Esophagus squamous epithelium (tissue), 4 donors: ENCODE measurements around the gene CST9.

Experiments
- POLR2A ChIP-seq, 4 donors: fragments of 450-650 bp; IDR thresholded peaks; one replicate each; pipeline ENCODE4 v1.6.1; 2017; ENCODE audit warnings: antibody characterized with exemption in 4 of 4, mild to moderate bottlenecking in 4 of 4, moderate library complexity in 3 of 4
- TF ChIP-seq, protein P1 (sequence below), 6 experiments: fragments of 450-650 bp in 4 of 6; fragments of 200-600 bp in 2 of 6; sonication (generic) in 2 of 6; IDR thresholded peaks; one replicate each; pipeline ENCODE4 v1.5.1; 2016 to 2019; ENCODE audit warnings: antibody characterized with exemption in 6 of 6, mild to moderate bottlenecking in 4 of 6, moderate library complexity in 4 of 6

DNA sequence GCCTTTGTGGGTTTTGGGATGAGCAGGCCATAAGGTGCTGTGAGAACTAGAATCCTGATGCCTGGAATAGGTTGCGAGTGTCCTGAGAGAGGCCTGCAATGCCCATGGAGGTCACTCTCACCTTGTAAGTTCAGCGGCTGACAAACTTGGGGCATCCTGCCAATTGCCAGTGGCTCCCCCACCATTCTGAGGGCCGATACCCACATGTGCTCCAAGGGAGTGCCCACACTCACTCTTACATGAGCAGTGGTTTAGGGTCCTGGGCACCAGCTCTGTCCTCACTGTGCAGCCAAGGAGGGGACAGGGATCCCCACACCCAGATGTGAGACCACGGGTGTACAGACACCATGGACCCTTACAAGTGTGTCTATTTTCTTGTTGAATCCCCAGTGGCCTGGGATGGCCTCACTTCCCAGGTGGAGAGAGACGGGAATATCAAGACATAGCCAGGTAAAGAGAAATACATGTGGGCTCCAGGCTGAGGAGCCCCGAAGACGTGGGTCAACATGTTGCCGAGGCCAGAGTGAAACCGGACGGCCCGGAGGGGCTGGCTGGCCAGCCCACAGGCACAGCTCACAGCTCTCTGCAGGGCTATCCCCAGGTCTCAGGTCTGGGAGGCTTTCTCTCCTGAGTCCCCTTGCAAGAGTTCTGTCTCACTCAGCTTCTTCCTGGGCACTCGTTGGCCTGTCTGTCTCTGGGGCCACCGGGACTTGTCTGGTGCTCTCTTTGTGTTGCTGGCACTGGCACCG, 2.0 kb upstream of the CST9 start:
- TF ChIP-seq, protein P1, sequence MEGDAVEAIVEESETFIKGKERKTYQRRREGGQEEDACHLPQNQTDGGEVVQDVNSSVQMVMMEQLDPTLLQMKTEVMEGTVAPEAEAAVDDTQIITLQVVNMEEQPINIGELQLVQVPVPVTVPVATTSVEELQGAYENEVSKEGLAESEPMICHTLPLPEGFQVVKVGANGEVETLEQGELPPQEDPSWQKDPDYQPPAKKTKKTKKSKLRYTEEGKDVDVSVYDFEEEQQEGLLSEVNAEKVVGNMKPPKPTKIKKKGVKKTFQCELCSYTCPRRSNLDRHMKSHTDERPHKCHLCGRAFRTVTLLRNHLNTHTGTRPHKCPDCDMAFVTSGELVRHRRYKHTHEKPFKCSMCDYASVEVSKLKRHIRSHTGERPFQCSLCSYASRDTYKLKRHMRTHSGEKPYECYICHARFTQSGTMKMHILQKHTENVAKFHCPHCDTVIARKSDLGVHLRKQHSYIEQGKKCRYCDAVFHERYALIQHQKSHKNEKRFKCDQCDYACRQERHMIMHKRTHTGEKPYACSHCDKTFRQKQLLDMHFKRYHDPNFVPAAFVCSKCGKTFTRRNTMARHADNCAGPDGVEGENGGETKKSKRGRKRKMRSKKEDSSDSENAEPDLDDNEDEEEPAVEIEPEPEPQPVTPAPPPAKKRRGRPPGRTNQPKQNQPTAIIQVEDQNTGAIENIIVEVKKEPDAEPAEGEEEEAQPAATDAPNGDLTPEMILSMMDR (IDR thresholded peaks at IDR 0.05): no peak
- TF ChIP-seq POLR2A (IDR thresholded peaks at IDR 0.05): no peak
